CD4-positive, CD25-positive, alpha-beta regulatory T cell (primary cell): ENCODE data around the gene RAD23A. TPM values are rescaled to one million over a fixed set of nuclear protein-coding genes. Genes with fewer than 3 reads are reported as not detected.

Experiments used
- polyA plus RNA-seq, 4 donors: library from polyadenylated mRNA; unstranded; fragments of 300-500 nt; fragmentation: Illumina TruSeq; gene quantifications; one replicate each; pipeline ENCODE4 v1.2.3, GENCODE V29; 2021
- total RNA-seq: library from RNA; stranded (reverse); gene quantifications from one replicate; pipeline ENCODE4 v1.2.3, GENCODE V29; 2022

Gene RAD23A
- total and polyA plus RNA-seq, 5 donors from 2014 or later = 73.8 to 85.0 (median 80.9) TPM

Other genes with a start within 250 kb of the RAD23A start
- gene FBXW9, start 249.2 kb upstream of the RAD23A start, total RNA-seq = 1.7 TPM
- gene FBXW9, start 249.2 kb upstream of the RAD23A start, polyA plus RNA-seq = 1 to 10 TPM; 5.0 to 8.1 (median 6.6) TPM
- gene TNPO2, start 221.9 kb upstream of the RAD23A start, total RNA-seq = 42.9 TPM
- gene TNPO2, start 221.9 kb upstream of the RAD23A start, polyA plus RNA-seq = 1 to 10 TPM; 1.7 to 3.1 (median 2.0) TPM
- gene TRIR, start 211.2 kb upstream of the RAD23A start, total RNA-seq = 197 TPM
- 100 to 1,000 TPM; 238 to 323 (median 261) TPM for gene TRIR, start 211.2 kb upstream of the RAD23A start, polyA plus RNA-seq
- 37.9 TPM for gene GET3, start 208.4 kb upstream of the RAD23A start, total RNA-seq
- gene GET3, start 208.4 kb upstream of the RAD23A start, polyA plus RNA-seq = 10 to 100 TPM; 68.0 to 91.2 (median 81.9) TPM
- not detected for gene BEST2, start 194.1 kb upstream of the RAD23A start, total RNA-seq
- gene BEST2, start 194.1 kb upstream of the RAD23A start, polyA plus RNA-seq = not detected
- 16.9 TPM for gene HOOK2, start 170.3 kb upstream of the RAD23A start, total RNA-seq
- 1 to 10 TPM in 3 of 4 donors, under 1 TPM in 1; 0.24 to 1.9 (median 1.6) TPM for gene HOOK2, start 170.3 kb upstream of the RAD23A start, polyA plus RNA-seq
- gene JUNB, start 154.4 kb upstream of the RAD23A start, total RNA-seq = 2,802 TPM
- gene JUNB, start 154.4 kb upstream of the RAD23A start, polyA plus RNA-seq = 100 to 1,000 TPM; 582 to 986 (median 765) TPM
- gene PRDX2, start 144.1 kb upstream of the RAD23A start, total RNA-seq = 74.0 TPM
- 100 to 1,000 TPM; 326 to 380 (median 341) TPM for gene PRDX2, start 144.1 kb upstream of the RAD23A start, polyA plus RNA-seq
- gene THSD8, start 143.8 kb upstream of the RAD23A start, total RNA-seq = 2.8 TPM
- gene THSD8, start 143.8 kb upstream of the RAD23A start, polyA plus RNA-seq = 10 to 100 TPM in 1 of 4 donors, 1 to 10 TPM in 1, under 1 TPM in 1, not detected in 1; 0.66 to 13.9 (median 4.8) TPM
- 4.7 TPM for gene RNASEH2A, start 139.3 kb upstream of the RAD23A start, total RNA-seq
- 10 to 100 TPM; 18.7 to 27.5 (median 23.4) TPM for gene RNASEH2A, start 139.3 kb upstream of the RAD23A start, polyA plus RNA-seq
- gene RTBDN, start 111.3 kb upstream of the RAD23A start, total RNA-seq = not detected
- gene RTBDN, start 111.3 kb upstream of the RAD23A start, polyA plus RNA-seq = not detected
- gene MAST1, start 107.3 kb upstream of the RAD23A start, total RNA-seq = 0.94 TPM
- gene MAST1, start 107.3 kb upstream of the RAD23A start, polyA plus RNA-seq = 1 to 10 TPM in 1 of 4 donors, under 1 TPM in 2, not detected in 1; 0.05 to 1.8 (median 0.52) TPM
- gene DNASE2, start 64.4 kb upstream of the RAD23A start, total RNA-seq = 20.2 TPM
- 10 to 100 TPM; 54.4 to 72.1 (median 63.6) TPM for gene DNASE2, start 64.4 kb upstream of the RAD23A start, polyA plus RNA-seq
- not detected for gene KLF1, start 58.7 kb upstream of the RAD23A start, total RNA-seq
- under 1 TPM in 1 of 4 donors, not detected in 3; 0.23 TPM for gene KLF1, start 58.7 kb upstream of the RAD23A start, polyA plus RNA-seq
- 40.0 TPM for gene GCDH, start 54.7 kb upstream of the RAD23A start, total RNA-seq
- 10 to 100 TPM; 15.1 to 17.6 (median 16.1) TPM for gene GCDH, start 54.7 kb upstream of the RAD23A start, polyA plus RNA-seq
- 0.54 TPM for gene SYCE2, start 26.6 kb upstream of the RAD23A start, total RNA-seq
- gene SYCE2, start 26.6 kb upstream of the RAD23A start, polyA plus RNA-seq = under 1 TPM in 1 of 4 donors, not detected in 3; 0.14 TPM
- gene FARSA, start 12.2 kb upstream of the RAD23A start, total RNA-seq = 28.9 TPM
- gene FARSA, start 12.2 kb upstream of the RAD23A start, polyA plus RNA-seq = 10 to 100 TPM; 52.2 to 74.0 (median 62.6) TPM
- gene CALR, start 7.3 kb upstream of the RAD23A start, total RNA-seq = 484 TPM
- 100 to 1,000 TPM; 113 to 172 (median 149) TPM for gene CALR, start 7.3 kb upstream of the RAD23A start, polyA plus RNA-seq
- 7.4 TPM for gene GADD45GIP1, start 11.4 kb downstream of the RAD23A start, total RNA-seq
- 10 to 100 TPM; 57.2 to 71.9 (median 66.6) TPM for gene GADD45GIP1, start 11.4 kb downstream of the RAD23A start, polyA plus RNA-seq
- gene DAND5, start 23.7 kb downstream of the RAD23A start, total RNA-seq = not detected
- not detected for gene DAND5, start 23.7 kb downstream of the RAD23A start, polyA plus RNA-seq
- 1.2 TPM for gene NFIX, start 49.6 kb downstream of the RAD23A start, total RNA-seq
- under 1 TPM in 1 of 4 donors, not detected in 3; 0.15 TPM for gene NFIX, start 49.6 kb downstream of the RAD23A start, polyA plus RNA-seq
- gene LYL1, start 157.0 kb downstream of the RAD23A start, total RNA-seq = 8.7 TPM
- 10 to 100 TPM in 1 of 4 donors, 1 to 10 TPM in 3; 6.5 to 14.2 (median 7.5) TPM for gene LYL1, start 157.0 kb downstream of the RAD23A start, polyA plus RNA-seq
- gene TRMT1, start 170.9 kb downstream of the RAD23A start, total RNA-seq = 57.6 TPM
- gene TRMT1, start 170.9 kb downstream of the RAD23A start, polyA plus RNA-seq = 10 to 100 TPM; 16.0 to 22.3 (median 19.9) TPM
- 25.4 TPM for gene NACC1, start 172.4 kb downstream of the RAD23A start, total RNA-seq
- 1 to 10 TPM in 2 of 4 donors, under 1 TPM in 2; 0.71 to 2.5 (median 1.2) TPM for gene NACC1, start 172.4 kb downstream of the RAD23A start, polyA plus RNA-seq
- gene STX10, start 204.5 kb downstream of the RAD23A start, total RNA-seq = 56.5 TPM
- gene STX10, start 204.5 kb downstream of the RAD23A start, polyA plus RNA-seq = 10 to 100 TPM; 52.4 to 68.2 (median 58.9) TPM
- gene IER2, start 204.5 kb downstream of the RAD23A start, total RNA-seq = 478 TPM
- gene IER2, start 204.5 kb downstream of the RAD23A start, polyA plus RNA-seq = 100 to 1,000 TPM; 144 to 234 (median 197) TPM